HepG2 (cell line): ENCODE results near the gene DQX1. TPM values are rescaled to one million over a fixed set of nuclear protein-coding genes. Genes with fewer than 3 reads are reported as not detected.

Source experiments
- MTA1 ChIP-seq: sonication (generic); formaldehyde crosslinking; IDR thresholded peaks from 2 replicates; pipeline ENCODE4 v1.4.0; 2020; ENCODE audit warnings: missing genetic modification reagents, mild to moderate bottlenecking, borderline replicate concordance
- SMAD3 ChIP-seq: sonication (generic); formaldehyde crosslinking; IDR thresholded peaks from 2 replicates; pipeline ENCODE4 v1.4.0; 2020; ENCODE audit warnings: missing genetic modification reagents
- SYNCRIP ChIP-seq: fragments of 200-400 bp; formaldehyde crosslinking; IDR thresholded peaks from 2 replicates; pipeline ENCODE4 v1.6.1; 2018; ENCODE audit warnings: mild to moderate bottlenecking, low read depth, low read length; ENCODE audit not compliant: insufficient read depth
- TBX2 ChIP-seq: sonication (generic); formaldehyde crosslinking; IDR thresholded peaks from 2 replicates; pipeline ENCODE4 v1.5.0; 2020; ENCODE audit warnings: missing genetic modification reagents, mild to moderate bottlenecking, borderline replicate concordance
- ZNF329 ChIP-seq: sonication (generic); formaldehyde crosslinking; IDR thresholded peaks from 2 replicates; pipeline ENCODE4 v1.9.0; 2021; ENCODE audit warnings: low read depth, mild to moderate bottlenecking, missing genetic modification reagents
- ZNF337 ChIP-seq: sonication (generic); formaldehyde crosslinking; IDR thresholded peaks from 2 replicates; pipeline ENCODE4 v1.5.1; 2020; ENCODE audit warnings: missing genetic modification reagents, low read depth, mild to moderate bottlenecking, borderline replicate concordance
- ZNF589 ChIP-seq: sonication (generic); formaldehyde crosslinking; conservative IDR thresholded peaks from 2 replicates; pipeline ENCODE4 v1.8.0; 2022; ENCODE audit warnings: mild to moderate bottlenecking, moderate library complexity, missing genetic modification reagents
- polyA plus RNA-seq, 8 experiments: library from polyadenylated mRNA; depleted of rRNA in 3 of 8; stranded (reverse) in 7 of 8; unstranded in 1 of 8; fragments of >200 nt; fragmentation: Illumina TruSeq in 4 of 8; extraction: Trizol in 4 of 8; gene quantifications; 2 replicates each; pipeline versions ENCODE4 v1.2.1 to v1.2.3, GENCODE V29; 2011 to 2016; ENCODE audit warnings: low read depth in 4 of 8, missing spikeins in 1 of 8, mixed read lengths in 1 of 8; ENCODE audit not compliant: insufficient read depth in 1 of 8
- total RNA-seq, 5 experiments: library from RNA; depleted of rRNA; stranded (reverse); fragments of >200 nt; fragmentation: Illumina TruSeq; extraction: Trizol; gene quantifications; 2 replicates each; pipeline ENCODE4 v1.2.3, GENCODE V29; 2016; ENCODE audit warnings: low read depth in 1 of 5
- TF ChIP-seq, protein P1 (sequence below): IDR thresholded peaks from 2 replicates; pipeline ENCODE4 v1.4.0; 2020; ENCODE audit warnings: mild to moderate bottlenecking, missing genetic modification reagents
- TF ChIP-seq, protein P2 (sequence below): sonication (generic); formaldehyde crosslinking; IDR thresholded peaks from 2 replicates; pipeline ENCODE4 v1.8.1; 2022; ENCODE audit warnings: mild to moderate bottlenecking, missing genetic modification reagents
- TF ChIP-seq, protein P3 (sequence below): sonication (generic); formaldehyde crosslinking; IDR thresholded peaks from 2 replicates; pipeline ENCODE4 v1.4.0; 2020; ENCODE audit warnings: missing genetic modification reagents, borderline replicate concordance
- TF ChIP-seq, protein P4 (sequence below): IDR thresholded peaks from 2 replicates; pipeline ENCODE4 v1.6.1; 2012; ENCODE audit warnings: low read depth, low read length, improper control_type of control experiment
- TF ChIP-seq, protein P5 (sequence below): sonication (generic); formaldehyde crosslinking; IDR thresholded peaks from 2 replicates; pipeline ENCODE4 v1.9.0; 2021; ENCODE audit warnings: missing genetic modification reagents, borderline replicate concordance
- TF ChIP-seq, protein P6 (sequence below): sonication (generic); formaldehyde crosslinking; IDR thresholded peaks from 2 replicates; pipeline ENCODE4 v1.4.0; 2020; ENCODE audit warnings: low read depth, mild to moderate bottlenecking, missing genetic modification reagents

Gene DQX1
- total and polyA plus RNA-seq, 2 of the 13 experiments (the other 11 are each of a cell fraction or from before 2014, with no cell fraction given): 27.6 to 89.8 TPM

DNA sequence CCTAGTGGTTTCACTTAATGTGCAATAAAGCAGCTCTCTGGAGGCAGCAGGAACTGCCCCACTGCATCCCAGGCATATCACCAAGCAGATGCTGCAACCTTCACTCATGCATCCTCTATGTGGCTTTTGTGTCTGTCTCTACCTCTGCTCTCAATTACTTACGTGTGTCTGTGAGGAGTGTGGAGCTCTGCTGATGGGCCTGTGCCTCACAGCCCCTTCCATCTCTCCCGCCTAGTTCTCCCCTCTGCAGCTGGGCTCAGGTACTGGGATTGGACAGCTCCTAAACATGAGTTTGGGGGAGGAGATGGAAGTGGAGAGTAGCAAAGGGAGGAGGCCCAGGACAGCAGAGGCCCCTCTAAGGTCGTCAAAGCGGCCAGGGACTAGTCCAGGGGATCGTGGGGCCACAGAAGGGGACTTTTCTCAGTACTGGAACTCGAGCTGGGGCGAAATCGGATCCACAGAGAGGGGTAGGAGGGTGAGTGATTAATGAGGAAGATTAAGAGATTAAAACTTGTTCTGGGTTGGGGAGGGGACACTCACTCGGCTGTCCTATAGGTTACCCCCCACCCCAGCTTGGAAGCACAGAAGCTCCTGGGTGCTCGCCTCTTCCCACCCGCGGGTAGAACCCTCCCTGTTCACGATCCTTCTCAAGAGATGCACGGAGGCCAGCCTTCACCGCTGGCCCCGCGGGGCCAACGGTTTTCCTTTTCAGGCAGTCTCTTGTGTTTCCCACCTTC, 24.5 kb downstream of the DQX1 start (continued):
- TF ChIP-seq, protein P1, sequence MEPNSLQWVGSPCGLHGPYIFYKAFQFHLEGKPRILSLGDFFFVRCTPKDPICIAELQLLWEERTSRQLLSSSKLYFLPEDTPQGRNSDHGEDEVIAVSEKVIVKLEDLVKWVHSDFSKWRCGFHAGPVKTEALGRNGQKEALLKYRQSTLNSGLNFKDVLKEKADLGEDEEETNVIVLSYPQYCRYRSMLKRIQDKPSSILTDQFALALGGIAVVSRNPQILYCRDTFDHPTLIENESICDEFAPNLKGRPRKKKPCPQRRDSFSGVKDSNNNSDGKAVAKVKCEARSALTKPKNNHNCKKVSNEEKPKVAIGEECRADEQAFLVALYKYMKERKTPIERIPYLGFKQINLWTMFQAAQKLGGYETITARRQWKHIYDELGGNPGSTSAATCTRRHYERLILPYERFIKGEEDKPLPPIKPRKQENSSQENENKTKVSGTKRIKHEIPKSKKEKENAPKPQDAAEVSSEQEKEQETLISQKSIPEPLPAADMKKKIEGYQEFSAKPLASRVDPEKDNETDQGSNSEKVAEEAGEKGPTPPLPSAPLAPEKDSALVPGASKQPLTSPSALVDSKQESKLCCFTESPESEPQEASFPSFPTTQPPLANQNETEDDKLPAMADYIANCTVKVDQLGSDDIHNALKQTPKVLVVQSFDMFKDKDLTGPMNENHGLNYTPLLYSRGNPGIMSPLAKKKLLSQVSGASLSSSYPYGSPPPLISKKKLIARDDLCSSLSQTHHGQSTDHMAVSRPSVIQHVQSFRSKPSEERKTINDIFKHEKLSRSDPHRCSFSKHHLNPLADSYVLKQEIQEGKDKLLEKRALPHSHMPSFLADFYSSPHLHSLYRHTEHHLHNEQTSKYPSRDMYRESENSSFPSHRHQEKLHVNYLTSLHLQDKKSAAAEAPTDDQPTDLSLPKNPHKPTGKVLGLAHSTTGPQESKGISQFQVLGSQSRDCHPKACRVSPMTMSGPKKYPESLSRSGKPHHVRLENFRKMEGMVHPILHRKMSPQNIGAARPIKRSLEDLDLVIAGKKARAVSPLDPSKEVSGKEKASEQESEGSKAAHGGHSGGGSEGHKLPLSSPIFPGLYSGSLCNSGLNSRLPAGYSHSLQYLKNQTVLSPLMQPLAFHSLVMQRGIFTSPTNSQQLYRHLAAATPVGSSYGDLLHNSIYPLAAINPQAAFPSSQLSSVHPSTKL (CRISPR knock-in tag): no peak
- no peak for TF ChIP-seq ZNF329 (CRISPR knock-in tag)
- no peak for TF ChIP-seq ZNF337 (CRISPR knock-in tag)
- TF ChIP-seq MTA1 (CRISPR knock-in tag): no peak
- TF ChIP-seq, protein P2, sequence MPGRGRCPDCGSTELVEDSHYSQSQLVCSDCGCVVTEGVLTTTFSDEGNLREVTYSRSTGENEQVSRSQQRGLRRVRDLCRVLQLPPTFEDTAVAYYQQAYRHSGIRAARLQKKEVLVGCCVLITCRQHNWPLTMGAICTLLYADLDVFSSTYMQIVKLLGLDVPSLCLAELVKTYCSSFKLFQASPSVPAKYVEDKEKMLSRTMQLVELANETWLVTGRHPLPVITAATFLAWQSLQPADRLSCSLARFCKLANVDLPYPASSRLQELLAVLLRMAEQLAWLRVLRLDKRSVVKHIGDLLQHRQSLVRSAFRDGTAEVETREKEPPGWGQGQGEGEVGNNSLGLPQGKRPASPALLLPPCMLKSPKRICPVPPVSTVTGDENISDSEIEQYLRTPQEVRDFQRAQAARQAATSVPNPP: no peak
- TF ChIP-seq TBX2 (CRISPR knock-in tag): no peak
- TF ChIP-seq, protein P3, sequence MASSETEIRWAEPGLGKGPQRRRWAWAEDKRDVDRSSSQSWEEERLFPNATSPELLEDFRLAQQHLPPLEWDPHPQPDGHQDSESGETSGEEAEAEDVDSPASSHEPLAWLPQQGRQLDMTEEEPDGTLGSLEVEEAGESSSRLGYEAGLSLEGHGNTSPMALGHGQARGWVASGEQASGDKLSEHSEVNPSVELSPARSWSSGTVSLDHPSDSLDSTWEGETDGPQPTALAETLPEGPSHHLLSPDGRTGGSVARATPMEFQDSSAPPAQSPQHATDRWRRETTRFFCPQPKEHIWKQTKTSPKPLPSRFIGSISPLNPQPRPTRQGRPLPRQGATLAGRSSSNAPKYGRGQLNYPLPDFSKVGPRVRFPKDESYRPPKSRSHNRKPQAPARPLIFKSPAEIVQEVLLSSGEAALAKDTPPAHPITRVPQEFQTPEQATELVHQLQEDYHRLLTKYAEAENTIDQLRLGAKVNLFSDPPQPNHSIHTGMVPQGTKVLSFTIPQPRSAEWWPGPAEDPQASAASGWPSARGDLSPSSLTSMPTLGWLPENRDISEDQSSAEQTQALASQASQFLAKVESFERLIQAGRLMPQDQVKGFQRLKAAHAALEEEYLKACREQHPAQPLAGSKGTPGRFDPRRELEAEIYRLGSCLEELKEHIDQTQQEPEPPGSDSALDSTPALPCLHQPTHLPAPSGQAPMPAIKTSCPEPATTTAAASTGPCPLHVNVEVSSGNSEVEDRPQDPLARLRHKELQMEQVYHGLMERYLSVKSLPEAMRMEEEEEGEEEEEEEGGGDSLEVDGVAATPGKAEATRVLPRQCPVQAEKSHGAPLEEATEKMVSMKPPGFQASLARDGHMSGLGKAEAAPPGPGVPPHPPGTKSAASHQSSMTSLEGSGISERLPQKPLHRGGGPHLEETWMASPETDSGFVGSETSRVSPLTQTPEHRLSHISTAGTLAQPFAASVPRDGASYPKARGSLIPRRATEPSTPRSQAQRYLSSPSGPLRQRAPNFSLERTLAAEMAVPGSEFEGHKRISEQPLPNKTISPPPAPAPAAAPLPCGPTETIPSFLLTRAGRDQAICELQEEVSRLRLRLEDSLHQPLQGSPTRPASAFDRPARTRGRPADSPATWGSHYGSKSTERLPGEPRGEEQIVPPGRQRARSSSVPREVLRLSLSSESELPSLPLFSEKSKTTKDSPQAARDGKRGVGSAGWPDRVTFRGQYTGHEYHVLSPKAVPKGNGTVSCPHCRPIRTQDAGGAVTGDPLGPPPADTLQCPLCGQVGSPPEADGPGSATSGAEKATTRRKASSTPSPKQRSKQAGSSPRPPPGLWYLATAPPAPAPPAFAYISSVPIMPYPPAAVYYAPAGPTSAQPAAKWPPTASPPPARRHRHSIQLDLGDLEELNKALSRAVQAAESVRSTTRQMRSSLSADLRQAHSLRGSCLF (CRISPR knock-in tag): no peak
- TF ChIP-seq, protein P4, sequence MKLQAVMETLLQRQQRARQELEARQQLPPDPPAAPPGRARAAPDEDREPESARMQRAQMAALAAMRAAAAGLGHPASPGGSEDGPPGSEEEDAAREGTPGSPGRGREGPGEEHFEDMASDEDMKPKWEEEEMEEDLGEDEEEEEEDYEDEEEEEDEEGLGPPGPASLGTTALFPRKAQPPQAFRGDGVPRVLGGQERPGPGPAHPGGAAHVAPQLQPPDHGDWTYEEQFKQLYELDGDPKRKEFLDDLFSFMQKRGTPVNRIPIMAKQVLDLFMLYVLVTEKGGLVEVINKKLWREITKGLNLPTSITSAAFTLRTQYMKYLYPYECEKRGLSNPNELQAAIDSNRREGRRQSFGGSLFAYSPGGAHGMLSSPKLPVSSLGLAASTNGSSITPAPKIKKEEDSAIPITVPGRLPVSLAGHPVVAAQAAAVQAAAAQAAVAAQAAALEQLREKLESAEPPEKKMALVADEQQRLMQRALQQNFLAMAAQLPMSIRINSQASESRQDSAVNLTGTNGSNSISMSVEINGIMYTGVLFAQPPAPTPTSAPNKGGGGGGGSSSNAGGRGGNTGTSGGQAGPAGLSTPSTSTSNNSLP: no peak
- TF ChIP-seq ZNF589 (CRISPR knock-in tag): no peak
- TF ChIP-seq SYNCRIP: no peak
- TF ChIP-seq, protein P5, sequence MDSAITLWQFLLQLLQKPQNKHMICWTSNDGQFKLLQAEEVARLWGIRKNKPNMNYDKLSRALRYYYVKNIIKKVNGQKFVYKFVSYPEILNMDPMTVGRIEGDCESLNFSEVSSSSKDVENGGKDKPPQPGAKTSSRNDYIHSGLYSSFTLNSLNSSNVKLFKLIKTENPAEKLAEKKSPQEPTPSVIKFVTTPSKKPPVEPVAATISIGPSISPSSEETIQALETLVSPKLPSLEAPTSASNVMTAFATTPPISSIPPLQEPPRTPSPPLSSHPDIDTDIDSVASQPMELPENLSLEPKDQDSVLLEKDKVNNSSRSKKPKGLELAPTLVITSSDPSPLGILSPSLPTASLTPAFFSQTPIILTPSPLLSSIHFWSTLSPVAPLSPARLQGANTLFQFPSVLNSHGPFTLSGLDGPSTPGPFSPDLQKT (CRISPR knock-in tag): no peak
- TF ChIP-seq, protein P6, sequence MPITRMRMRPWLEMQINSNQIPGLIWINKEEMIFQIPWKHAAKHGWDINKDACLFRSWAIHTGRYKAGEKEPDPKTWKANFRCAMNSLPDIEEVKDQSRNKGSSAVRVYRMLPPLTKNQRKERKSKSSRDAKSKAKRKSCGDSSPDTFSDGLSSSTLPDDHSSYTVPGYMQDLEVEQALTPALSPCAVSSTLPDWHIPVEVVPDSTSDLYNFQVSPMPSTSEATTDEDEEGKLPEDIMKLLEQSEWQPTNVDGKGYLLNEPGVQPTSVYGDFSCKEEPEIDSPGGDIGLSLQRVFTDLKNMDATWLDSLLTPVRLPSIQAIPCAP (CRISPR knock-in tag): no peak
- TF ChIP-seq SMAD3 (CRISPR knock-in tag): no peak
